NCI-H82 treated with DMSO at 0.1 percent for 48 hours (cell line): ENCODE data around the gene EPB41L4A.
"Not testable (repeated sequence)": the region's sequence is repeated elsewhere in the genome, so short reads cannot be mapped to it uniquely, and the experiment has no call there.

Experiments
- DNase-seq: peaks from one replicate; lab custom pipeline; 2025; ENCODE audit not compliant: unreplicated experiment; lab: John Stamatoyannopoulos, UW

The EPB41L4A gene

DNA sequence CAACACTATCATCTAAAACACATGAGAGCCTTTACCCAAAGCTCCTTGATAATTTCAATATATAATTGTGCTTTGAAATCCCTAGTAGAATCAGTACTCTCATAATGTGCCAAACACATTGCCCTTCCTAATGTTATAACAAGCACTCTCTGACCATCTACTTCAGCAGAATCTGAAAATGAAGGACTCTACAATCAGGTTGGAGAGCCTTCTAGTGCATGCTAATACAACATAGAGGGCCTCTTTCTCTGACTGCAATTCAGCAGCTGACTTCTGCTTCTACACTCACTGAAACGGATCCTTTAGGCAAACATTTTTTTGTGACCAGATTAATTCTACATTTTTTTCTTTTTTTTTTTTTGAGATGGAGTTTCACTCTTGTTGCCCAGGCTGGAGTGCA, 155.6 kb downstream of the EPB41L4A start:
- no peak for DNase-seq

GRCh38 chr5:112258571-112258970, 160.5 kb downstream of the EPB41L4A start:
- DNase-seq: no peak

DNA sequence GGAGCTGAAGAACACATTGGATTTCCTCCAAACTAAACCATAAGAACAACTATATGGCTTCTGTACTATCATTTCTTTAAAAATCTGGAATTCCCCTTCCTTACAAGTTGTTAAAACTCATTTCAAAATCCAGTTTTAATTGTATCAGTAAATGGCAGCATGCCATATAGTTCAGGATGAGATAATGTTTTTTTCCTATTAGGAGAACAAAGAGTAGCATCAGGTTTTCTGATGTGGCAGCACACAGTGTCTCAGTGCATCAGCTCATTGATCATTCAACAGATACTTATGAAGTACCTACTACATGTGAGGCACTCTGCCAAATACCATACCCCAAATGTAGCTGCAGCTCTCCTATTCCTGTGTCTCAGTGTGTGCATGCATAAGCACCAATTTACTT, 161.1 kb downstream of the EPB41L4A start:
- no peak for DNase-seq

- DNase-seq: no peak
Measured at GRCh38 chr5:112257005-112257404, 162.1 kb downstream of the EPB41L4A start.

GRCh38 chr5:112254303-112254702, 164.8 kb downstream of the EPB41L4A start:
- DNase-seq: no peak

- DNase-seq: no peak
Measured at GRCh38 chr5:112253478-112254250, 165.4 kb downstream of the EPB41L4A start.

GRCh38 chr5:112250551-112250950, 168.5 kb downstream of the EPB41L4A start:
- no peak for DNase-seq

GRCh38 chr5:112248623-112249022, 170.5 kb downstream of the EPB41L4A start:
- no peak for DNase-seq

DNA sequence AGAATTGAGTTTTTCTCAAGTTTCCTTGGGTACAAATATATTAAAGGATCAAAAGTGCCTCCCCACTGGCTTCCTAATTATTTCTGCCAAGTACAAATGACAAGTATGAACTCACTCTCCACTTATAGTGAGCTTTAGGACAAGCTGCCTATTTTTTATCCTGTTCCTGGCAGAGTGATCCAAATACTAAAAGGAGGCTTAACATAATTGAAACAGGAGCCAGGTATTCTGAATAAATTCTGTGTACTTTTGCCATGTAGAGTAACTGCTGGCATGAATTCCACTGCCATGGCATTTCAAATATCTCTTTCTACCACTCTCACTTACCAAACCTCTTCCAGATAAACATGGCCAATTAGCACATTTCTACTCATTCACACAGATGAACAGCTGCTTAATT, 171.1 kb downstream of the EPB41L4A start:
- no peak for DNase-seq

- no peak for DNase-seq
Measured at GRCh38 chr5:112245656-112246055, 173.4 kb downstream of the EPB41L4A start.

GRCh38 chr5:112239996-112240395, 179.1 kb downstream of the EPB41L4A start:
- no peak for DNase-seq

GRCh38 chr5:112238473-112238872, 180.6 kb downstream of the EPB41L4A start:
- DNase-seq: no peak

- DNase-seq: no peak
Measured at GRCh38 chr5:112237456-112237855, 181.6 kb downstream of the EPB41L4A start.

GRCh38 chr5:112234000-112234399, 185.1 kb downstream of the EPB41L4A start:
- DNase-seq: no peak

- DNase-seq: no peak
Measured at GRCh38 chr5:112232667-112233066, 186.4 kb downstream of the EPB41L4A start.

DNA sequence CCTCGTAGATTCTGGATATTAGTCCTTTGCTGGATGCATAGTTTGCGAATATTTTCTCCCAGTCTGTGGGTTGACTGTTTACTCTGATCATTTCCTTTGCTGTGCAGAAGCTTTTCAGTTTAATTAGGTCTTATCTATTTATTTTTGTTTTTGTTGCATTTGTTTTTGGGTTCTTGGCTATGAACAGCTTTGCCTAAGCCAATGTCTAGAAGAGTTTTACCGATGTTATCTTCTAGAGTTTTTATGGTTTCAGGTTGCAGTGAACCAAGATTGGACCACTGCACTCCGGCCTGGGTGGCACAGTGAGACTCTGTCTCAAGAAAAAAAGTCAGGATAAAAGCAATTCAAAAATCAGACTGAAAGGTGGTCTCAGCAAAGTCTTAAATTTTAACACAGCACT, 188.5 kb downstream of the EPB41L4A start:
- no peak for DNase-seq

DNA sequence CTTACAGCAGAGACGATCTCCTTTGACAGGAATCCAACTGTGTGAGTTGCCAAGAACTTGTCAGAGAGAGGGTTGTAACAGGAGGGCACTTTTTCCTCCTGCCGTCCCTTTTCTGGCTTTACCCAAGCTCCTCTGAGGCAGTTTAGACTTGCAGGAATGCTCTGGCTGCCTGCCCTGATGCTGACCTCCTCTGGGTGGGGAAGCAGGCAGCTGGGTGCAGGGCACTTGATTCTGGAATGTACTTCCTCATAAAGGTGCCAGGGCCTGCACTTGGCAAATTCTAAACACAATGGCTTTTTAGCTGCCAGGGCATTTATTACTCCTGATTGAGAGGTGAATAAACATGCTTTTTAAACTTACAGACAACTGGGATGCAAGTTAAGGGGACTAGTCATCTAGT, 190.4 kb downstream of the EPB41L4A start:
- DNase-seq: no peak

- no peak for DNase-seq
Measured at GRCh38 chr5:112227911-112228631, 191.0 kb downstream of the EPB41L4A start.

GRCh38 chr5:112226215-112226614, 192.9 kb downstream of the EPB41L4A start:
- DNase-seq: no peak

GRCh38 chr5:112222997-112223396, 196.1 kb downstream of the EPB41L4A start:
- DNase-seq: not testable (repeated sequence)

- DNase-seq: no peak
Measured at GRCh38 chr5:112221128-112221527, 197.9 kb downstream of the EPB41L4A start.

DNA sequence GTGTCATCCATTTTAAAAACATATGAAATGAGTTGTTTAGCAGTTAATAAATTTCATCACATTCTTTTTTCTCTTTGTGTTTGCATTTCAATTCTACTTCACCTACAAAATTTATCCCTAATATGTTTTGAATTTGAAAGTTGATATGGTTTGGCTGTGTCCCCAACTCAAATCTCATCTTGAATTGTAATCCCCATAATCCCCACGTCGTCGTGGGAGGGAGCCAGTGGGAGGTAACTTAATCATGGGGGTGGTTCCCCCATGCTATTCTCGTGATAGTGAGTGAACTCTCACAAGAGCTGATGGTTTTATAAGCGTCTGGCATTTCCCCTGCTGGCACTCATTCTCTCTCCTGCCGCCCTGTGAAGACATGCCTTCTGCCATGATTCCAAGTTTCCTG, 200.1 kb downstream of the EPB41L4A start:
- no peak for DNase-seq
